IPS-NIHi11 (cell line): ENCODE results near the gene SERP1.
A peak's percentile ranks its signal among the peaks of the same experiment; 100 is the strongest.

Experiments used
- DNase-seq: peaks from one replicate; pipeline ENCODE4 v3.0.0; 2012; ENCODE audit warnings: mixed read lengths, low spot score

Gene SERP1

DNA sequence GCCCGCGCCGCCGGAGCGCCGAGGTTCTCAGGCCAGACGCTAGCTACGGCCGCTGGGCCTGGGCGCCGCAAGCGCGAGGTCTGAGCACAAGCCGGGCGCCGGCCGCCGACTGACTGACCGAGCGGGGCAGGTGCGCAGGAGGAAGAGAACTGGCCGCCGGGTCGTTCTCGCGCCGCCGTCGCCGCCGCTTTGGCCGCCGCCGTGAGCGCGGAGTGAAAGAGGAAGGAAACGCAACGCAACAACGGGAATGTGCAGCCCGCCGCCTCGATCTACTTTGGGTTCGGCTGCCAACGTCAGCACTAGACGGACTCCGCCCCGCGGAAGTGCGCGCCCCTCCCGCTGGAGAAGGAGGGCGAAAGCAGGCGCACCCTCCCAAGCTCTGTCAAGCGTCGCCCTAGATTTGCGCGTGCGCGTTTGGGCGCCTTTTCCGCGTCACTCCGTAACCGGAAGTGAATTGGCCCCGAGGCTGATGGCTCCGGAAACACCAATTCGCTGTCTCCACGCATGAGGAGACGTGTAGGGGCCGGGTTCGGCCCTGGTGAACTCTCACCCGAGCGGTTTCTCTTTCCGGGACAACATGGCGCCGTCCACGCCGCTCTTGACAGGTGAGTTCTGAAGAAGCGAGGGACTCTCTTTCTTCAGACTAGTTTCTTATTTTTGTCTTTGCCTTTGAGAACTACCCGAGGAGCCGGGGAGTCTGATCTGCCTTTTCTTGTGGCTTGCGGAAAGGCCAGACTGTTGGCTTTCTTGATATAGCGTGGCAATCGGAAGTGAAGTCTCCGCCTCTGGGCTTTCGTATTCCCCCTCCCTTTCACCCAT is at the start of gene SERP1, which contains the start of gene EIF2A:
Gene SERP1 (minus strand): TSS at position 271 of the 819 bp plus-strand sequence. CDS start 361 bp downstream, outside the sequence.
Gene EIF2A (plus strand): TSS at position 562 of the 819 bp plus-strand sequence. CDS start 16 bp downstream, at position 578.
- DNase-seq, result peak; percentile 94

DNA sequence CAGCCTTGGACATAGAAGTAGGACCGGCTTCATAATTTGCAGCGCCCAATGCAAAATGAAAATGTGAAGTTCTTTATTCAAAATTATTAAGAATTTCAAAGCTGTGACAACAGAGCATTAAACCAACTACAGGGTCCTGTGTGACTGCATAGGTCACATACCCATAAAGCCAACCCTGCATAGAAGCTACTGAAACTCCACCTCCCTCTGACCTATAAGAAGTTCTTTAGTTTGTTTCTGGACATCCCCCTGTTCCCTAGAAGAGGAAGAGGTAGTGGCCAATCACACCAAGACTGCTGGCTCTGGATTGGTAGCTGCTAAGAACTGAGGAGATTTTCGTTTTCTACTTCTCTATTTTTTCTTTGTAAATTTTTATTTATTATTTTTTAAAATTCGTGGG is 47.9 kb upstream of the SERP1 start:
- no peak for DNase-seq

DNA sequence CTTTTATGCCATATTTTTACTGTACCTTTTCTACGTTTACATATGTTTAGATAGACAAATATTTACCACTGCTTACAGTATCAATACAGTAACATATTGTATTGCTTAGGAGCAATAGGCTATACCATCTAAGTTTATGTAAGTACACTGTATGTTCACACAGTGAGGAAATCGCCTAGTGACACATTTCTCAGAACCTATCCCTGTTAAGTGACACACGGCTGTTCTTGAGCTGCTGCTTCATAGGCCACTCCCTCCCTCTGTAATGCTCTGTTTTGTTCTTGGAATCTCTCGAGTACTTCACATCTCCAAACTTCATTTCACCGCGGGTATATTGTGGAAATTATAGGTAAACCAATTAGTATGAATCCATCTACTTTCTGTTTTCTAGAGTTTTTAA is 43.5 kb upstream of the SERP1 start:
- no peak for DNase-seq

DNA sequence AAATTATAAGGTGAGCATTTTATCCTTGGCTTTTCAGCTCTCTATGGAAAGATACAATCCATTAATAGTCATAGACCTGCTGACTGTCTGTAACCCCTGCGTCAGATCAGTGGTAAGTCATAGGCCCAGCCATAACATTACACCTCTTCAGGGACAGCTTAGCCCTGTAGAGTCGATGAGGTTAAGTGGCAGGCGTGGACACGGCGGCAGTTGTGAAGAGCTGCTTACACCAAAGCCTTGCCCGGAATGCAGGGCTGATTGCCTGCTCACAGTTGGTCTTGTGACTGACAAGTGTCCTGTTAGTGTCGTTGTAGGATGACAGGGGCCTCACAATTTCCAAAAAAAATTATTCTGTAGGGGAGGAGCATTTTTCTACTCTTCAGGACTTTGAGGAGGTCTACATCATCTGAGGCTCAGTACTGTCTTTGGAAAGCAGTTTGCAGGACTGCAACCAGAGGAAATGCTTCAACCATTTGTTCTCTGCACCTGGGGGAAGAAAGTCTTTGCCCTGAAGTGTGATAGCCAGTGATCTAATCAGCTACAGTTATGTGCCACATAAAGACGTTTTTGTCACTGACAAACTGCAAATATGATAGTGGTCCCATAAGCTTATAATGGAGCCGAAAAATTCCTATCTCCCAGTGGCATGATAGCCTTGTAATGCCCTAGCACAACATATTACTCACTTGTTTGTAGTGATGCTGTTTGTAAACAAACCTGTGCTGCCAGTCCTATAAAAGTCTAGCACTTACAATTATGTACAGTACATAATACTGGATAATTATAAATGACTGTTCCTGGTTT is 41.9 kb upstream of the SERP1 start:
- peak; percentile 4 for DNase-seq

DNA sequence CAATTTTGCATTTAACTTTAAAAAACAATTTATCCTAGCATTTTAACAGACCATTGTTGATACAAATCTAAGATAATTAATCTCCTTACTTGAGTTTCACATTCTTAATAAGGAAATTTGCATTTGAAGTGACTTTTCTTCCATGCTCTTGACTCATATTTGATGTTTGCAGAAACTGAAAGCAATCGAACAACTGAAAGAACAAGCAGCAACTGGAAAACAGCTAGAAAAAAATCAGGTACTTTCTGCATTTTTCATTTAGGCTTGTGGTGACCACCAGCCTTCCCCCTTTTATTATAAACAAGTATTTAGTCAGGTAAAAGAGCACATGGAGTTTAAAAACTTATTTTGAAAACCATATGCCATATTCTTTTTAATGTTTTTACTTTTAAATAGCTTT is 36.7 kb upstream of the SERP1 start:
- DNase-seq, result no peak

DNA sequence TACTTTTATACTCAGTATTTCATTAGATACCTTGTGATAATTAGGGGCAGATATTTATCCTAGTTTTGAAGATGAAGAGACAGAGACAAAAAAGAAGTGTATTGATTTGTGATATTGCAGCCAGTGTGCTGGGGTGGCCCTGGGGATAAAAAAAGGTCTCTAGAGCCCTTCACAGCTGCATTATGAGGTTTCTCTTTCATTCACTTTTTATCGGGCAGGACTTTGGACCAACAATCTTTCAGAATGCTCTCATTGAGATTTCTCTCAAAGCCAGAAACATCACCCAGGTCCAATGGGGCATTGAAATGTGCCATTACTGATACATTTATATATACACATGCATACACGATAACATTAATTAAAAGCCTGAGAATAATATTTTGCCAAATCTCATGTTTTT is 36.3 kb upstream of the SERP1 start:
- no peak for DNase-seq

DNA sequence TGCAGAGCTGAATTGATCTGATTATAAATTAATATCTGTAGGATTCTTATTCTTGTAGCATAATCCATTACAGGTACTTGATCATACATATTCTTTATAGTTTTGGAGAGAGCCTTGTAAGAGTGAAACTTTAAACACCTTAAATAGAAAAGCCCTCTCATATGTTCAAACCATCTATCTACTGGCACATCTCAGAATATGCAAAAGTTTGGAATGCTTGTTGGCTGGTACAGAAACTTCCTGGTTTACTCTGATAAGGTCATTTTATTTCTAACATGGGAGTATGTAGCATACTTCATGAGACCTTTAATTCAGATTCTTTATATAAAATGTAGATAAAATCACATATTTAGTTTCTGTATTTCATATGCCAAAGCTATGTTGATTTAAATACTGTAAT is 34.9 kb upstream of the SERP1 start:
- DNase-seq, result no peak

DNA sequence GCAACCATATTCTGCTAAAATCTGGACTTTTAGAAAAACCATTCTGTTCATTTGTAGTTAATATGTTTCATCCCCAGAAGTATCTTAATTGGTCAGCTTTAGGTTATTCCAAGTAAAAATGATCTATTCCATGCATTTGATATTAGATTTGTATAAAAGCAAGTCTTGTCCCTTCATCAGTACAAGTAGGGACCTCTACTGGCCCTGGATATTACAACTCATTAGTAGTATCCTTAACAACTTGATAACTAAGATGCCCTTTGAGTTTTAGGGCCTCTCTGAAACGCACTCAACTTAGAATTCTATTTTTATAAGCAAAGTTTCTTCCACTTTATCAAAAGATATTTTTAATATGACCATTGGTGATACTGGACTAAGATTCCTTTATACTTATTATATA is 31.6 kb upstream of the SERP1 start:
- DNase-seq, result peak; percentile 6

DNA sequence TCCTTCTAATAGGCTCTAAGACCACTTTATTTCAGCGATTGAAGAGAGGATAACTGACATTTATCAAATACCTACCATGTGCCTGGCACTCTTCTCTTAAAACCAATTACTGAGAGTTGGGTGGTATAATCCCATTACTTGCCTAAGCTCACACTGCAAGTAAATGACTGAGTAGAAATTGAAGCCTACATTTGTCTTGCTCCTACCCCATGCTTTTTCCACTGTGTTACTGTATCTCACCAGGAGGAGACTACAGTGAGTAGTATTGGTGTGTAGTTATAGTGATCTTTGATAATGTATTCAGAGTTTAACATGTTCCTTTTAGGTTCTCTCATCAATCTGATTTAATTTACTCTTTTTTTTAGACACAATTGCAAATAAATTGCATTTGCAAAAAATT is 21.0 kb upstream of the SERP1 start:
- no peak for DNase-seq

DNA sequence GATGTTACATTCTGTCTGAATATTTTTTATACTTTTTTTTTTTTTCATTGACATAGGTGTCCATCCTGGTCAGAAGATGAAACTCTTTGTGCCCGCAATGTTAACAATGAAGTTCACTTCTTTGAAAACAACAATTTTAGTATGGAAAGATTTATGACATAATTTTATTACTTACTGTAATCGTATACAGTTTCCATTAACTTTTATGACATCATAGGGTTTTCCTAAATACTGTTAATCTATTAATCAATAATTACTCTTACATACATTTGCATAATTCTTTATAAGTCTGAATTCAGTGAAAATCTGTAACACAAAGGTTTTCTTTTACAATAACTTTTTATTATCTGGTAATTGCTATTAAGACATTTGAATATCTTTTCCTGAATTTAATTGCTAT is 17.9 kb upstream of the SERP1 start:
- DNase-seq, result no peak

DNA sequence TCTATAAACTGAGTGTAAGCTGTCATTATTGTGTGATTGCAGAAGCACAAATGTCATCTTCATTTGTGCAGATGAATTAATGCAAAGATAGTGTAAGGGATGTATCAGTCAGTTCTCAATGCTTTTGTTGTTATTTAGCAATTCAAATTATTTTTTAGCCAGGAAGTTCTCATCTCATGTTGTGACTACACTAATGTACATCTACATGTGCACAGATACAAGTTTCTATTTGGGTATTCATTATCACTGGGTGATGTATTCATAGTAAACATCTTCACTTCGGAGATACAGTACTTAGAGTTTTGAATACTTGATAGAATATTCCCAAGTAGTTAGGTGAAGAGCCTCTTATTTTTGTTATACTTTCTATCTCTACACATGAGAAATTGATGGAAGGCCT is 11.4 kb upstream of the SERP1 start:
- DNase-seq, result no peak

DNA sequence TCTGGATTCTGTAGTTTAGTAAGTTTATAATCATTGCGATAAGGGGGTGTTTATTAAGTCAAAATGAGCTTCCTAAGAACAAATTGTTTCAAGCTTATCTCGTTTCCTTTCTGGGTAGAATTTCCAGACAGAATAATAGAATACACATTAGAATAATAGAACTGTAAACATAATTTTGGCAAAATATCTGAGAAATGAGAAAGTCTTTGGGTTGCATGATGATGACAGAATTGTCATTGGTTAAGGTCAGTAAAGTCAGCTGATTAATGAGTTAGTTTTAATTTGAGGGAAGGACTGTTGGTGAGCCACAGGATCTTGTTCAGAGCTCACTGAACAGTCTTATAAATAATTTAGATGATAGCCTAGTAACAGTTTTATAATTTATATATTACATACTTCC is 10.5 kb upstream of the SERP1 start:
- no peak for DNase-seq

DNA sequence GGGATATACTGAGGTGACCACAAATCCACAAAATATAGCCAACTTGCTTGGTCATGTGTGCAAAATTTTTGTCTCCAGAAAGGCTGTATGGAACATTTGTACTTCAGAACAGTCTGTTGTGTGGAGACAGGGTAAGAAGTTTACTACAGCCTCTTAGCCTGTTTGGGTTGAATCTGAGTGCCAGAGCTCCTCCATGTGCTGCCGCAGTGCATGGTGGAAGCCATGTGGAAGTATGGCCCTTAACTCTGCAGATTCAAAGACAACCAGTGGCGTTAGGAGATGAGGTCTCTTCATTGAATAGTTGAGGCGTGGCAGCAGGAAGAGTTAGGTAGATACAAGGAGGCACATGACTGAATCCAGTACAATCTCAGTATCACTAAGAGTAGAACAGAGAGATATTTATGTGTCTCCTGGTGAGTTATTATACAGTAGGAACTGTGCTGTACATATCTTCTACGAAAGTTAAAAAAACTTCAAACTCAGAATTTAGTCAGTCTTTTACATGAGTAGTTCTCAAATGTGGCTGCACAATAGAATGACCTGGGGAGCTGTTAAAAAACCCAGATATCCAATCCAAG is 9.7 kb upstream of the SERP1 start:
- no peak for DNase-seq

DNA sequence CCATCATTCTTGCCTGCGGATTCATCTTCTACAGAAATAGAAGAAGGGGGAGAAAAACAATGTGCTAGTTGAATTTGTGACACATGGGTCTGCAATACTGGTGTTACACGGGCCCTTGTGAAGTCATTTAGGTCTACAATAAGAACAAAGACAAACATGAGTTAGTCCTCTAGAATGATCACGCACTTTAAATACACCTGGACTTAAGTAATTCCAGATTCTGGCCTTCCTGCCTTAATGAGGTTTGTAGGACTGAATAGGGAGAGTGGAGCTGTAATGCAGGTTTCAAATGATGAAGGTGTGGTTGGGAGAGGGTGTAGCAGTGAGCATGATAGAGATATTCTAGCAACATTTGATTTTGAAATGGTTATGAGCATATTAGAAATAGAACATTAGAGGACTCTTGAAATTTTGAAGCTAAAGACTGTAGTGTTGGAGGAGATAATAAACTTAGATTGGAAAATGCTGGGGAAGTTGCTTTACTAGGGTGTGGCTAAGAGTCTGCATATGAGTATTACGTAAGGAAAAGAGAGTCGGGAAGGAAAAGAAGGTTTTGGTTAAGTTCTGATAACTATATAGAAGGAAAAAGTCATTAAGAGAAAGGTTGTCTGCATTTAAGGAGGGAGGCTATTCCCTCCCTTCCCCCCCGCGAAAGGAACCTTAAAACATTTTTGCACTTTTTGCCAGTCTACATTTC is 897 bp upstream of the SERP1 start:
- no peak for DNase-seq

DNA sequence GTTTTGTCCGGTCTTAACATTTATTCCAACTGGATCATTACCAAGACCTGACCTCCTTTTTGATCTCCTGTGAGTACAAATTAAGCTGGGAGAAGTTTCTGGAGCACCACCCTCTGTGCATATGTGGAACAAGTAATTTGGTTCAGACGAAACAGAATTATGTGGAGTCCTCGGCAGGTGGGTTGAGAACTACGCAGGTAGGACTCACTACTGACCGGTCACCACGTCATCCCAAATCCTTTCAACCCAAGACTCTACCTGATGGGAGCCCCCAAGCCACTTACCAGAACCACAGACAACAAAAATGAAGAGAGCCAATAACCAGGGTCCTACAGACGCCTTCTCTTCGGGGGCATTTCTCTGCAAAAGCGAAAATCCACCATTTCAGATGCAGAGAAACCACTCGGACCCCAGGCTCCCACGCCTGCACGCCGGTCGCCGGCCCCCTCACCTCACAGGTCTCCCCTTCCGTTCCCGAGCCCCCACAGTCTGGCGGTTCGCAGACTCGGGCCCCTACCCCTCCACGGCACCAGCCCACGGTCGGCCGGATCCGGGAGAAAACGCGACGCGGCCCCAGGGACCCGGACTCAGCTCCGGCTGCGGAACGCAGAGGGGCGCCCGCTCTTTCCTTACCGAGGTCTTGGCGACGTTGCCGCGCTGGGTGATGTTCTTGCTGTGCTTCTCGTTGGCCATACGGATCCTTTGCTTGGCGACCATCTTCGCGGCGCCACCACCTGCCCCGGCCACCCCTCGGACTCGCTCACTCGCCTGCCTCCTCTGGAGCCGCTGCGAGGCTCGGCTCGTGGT is 674 bp downstream of the SERP1 start:
- DNase-seq, result peak; percentile 21

DNA sequence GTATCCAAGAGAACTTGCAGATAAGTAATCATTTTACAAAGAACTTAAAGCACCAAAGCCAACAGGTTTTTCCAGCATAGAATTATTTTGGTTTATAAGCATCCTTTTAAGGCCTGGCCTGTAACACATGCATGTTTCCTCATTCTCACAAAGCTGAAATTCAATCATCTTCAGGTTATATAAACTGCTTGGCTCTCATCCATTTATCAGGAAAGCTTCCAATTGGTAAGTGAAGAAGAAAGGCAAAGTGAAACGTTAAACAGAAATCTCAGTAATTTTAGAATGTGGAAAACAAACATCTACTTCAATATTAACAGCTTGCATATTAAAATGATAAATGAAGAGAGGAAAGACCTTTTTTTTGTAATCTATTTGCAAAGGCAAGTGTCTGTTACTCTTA is 1.6 kb downstream of the SERP1 start:
- DNase-seq, result no peak

DNA sequence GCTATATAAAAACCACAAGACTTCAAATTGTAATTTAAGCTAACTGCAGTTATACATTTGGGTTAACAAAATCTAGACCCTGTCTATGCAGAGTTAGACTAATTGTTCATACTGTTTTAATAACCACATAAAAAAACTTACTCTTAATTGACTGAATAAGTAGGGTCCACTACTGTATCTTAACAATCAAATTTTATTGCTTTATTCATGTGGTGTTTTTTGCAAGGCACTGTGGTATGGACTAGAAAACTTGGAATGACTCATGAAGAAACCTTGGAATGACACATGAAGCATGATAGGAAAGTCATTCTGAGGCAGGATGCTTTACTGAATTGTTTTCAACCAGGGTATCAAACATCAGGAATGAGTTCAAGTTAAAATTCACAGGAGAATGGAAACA is 2.3 kb downstream of the SERP1 start:
- DNase-seq, result no peak

DNA sequence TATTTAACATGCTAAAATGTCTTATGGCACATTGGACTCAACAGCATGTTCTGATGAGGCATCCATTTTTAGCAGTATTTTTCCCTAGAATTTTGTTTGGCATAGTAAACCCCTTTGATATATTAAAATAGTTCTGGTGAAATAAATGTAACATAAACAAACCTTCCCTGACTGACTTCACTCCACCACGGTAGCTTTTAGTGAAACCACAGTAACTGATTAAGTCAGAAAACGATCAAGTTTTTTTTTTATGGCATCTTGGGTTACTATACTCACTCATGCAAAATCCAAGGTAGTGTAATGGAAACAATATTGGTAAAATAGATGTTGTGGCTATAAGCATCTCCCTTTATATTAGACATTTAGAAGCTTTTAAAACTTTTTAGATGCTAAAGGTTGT is 2.8 kb downstream of the SERP1 start:
- no peak for DNase-seq

DNA sequence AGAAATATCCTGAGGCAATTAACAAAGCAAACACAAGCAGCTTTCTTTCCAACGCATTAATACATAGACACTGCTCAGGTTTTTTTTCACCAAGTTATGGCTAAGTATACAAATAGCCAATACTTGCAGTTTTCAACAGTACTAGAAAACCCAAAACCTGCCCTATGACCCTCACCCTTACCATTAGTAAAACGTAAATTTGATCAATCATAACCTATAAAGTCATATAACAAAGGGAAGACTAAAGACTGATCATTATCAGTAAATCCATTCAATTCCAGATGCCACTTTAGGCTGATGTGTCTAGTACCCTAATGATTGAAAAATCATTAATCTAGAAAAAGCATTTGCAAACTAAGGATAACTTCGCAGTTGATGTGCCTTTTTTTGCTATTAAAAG is 3.2 kb downstream of the SERP1 start:
- no peak for DNase-seq

DNA sequence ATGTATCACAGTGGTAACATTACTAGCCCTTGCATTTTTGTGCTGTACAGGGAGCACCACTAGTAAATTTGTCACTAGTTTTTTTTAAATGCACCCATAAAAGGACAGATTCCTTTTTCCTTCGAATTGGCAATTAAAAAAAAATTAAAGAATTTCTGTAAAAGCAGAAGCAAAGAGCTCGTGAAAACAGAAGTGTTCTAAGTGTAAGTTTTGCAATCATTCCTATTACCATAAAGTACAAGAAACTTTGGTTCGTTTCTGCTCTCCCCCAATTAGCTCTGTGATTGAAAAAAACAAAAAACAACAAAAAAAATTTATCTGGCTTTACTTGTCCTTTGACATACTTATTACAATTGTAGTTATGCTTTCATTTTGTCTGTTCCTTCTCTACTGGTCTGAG is 5.3 kb downstream of the SERP1 start:
- no peak for DNase-seq

DNA sequence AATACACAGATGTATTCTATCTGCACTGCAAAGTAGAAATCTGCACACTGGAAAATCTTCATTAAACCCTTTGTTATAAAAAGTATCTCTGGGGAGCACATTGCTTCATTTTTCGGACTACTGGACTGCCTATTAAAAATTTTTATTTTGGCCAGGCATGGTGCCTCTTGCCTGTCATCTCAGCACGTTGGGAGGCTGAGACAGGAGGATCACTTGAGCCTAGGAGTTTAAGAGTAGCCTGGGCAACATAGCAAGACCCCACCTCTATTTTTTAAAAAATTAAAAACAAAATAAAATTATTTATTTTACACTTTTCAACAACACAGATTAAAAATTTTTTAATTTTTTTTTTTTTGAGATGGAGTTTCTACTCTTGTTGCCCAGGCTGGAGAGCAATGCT is 6.0 kb downstream of the SERP1 start:
- DNase-seq, result no peak
